ENCODE measurements around the gene HTR3D. TPM values are rescaled to one million over a fixed set of nuclear protein-coding genes. Genes with fewer than 3 reads are reported as not detected.

Gene HTR3D
- total and polyA plus RNA-seq, 2 of the 13 experiments (the other 11 are each of a cell fraction or from before 2014, with no cell fraction given) = not detected

DNA sequence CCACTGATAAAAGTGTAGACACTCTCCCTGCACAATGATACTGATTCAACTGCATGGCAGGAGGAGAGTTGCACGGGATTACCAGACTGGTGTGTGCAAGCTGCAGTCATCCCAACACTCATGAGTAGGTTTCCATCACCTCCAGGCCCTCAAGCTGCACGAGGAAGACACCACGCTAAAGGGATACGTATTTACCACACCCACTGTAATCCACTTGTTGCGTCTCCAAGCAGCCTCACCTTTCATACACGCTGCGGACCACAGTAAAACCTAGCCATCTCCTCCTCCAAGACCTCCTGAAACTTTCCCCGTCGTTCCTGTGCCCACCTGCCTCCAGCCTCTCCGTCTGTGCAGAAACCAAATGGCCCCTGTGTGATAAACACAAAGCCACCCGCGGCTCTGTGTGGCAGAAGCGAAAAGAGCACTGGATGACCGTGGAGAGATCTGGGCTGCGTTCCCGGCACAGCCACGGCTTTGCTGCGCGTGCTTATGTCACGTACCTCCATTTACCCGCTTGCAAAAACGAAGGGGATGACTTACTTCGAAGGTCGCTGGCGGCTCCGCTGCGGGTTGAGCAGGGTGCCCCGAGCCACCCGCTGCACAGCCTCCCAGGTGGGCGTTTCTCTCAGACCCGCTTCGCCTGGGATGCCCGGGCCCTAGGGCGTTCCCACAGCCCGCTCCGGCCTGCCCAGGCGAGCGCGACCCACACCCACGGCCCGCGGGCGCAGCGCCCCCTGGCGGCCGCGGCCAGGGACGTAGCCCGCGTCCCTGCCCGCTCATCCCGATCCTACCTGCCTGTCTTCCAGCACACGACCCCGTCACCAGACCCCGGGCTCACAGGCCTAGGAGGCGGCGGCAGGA, 14.5 kb upstream of the HTR3D start (continued):
- TF ChIP-seq, protein P1, sequence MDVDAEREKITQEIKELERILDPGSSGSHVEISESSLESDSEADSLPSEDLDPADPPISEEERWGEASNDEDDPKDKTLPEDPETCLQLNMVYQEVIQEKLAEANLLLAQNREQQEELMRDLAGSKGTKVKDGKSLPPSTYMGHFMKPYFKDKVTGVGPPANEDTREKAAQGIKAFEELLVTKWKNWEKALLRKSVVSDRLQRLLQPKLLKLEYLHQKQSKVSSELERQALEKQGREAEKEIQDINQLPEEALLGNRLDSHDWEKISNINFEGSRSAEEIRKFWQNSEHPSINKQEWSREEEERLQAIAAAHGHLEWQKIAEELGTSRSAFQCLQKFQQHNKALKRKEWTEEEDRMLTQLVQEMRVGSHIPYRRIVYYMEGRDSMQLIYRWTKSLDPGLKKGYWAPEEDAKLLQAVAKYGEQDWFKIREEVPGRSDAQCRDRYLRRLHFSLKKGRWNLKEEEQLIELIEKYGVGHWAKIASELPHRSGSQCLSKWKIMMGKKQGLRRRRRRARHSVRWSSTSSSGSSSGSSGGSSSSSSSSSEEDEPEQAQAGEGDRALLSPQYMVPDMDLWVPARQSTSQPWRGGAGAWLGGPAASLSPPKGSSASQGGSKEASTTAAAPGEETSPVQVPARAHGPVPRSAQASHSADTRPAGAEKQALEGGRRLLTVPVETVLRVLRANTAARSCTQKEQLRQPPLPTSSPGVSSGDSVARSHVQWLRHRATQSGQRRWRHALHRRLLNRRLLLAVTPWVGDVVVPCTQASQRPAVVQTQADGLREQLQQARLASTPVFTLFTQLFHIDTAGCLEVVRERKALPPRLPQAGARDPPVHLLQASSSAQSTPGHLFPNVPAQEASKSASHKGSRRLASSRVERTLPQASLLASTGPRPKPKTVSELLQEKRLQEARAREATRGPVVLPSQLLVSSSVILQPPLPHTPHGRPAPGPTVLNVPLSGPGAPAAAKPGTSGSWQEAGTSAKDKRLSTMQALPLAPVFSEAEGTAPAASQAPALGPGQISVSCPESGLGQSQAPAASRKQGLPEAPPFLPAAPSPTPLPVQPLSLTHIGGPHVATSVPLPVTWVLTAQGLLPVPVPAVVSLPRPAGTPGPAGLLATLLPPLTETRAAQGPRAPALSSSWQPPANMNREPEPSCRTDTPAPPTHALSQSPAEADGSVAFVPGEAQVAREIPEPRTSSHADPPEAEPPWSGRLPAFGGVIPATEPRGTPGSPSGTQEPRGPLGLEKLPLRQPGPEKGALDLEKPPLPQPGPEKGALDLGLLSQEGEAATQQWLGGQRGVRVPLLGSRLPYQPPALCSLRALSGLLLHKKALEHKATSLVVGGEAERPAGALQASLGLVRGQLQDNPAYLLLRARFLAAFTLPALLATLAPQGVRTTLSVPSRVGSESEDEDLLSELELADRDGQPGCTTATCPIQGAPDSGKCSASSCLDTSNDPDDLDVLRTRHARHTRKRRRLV (CRISPR knock-in tag; IDR thresholded peaks at IDR 0.05) = no peak
- TF ChIP-seq CBFB (CRISPR knock-in tag; IDR thresholded peaks at IDR 0.05) (peak; percentile 42; the same call in 1 of the 2 replicates), CBX1 (IDR thresholded peaks at IDR 0.05; ENCODE audit: low read depth) (no peak), SOX6 (IDR thresholded peaks at IDR 0.05) (no peak), SOX6 (CRISPR knock-in tag; IDR thresholded peaks at IDR 0.05) (no peak), ZNF281 (CRISPR knock-in tag; IDR thresholded peaks at IDR 0.05; ENCODE audit: borderline replicate concordance) (no peak), ONECUT2 (CRISPR knock-in tag; IDR thresholded peaks at IDR 0.05) (no peak), ZNF121 (CRISPR knock-in tag; IDR thresholded peaks at IDR 0.05) (peak; percentile 100), GTF2F1 (IDR thresholded peaks at IDR 0.05; ENCODE audit: low read length) (no peak), MZF1 (CRISPR knock-in tag; IDR thresholded peaks at IDR 0.05; ENCODE audit: borderline replicate concordance) (no peak), ARID3A (IDR thresholded peaks at IDR 0.05; ENCODE audit: low read depth, low read length) (no peak), JARID2 (CRISPR knock-in tag; IDR thresholded peaks at IDR 0.05; ENCODE audit: insufficient replicate concordance) (no peak), HOXA3 (CRISPR knock-in tag; IDR thresholded peaks at IDR 0.05) (peak; percentile 54), MED13 (CRISPR knock-in tag; IDR thresholded peaks at IDR 0.05) (0 out of 2 replicates have a peak, but pooled peaks have one; percentile 31), NKX3-1 (CRISPR knock-in tag; IDR thresholded peaks at IDR 0.05) (0 out of 2 replicates have a peak, but pooled peaks have one; percentile 40)
- TF ChIP-seq, protein P2, sequence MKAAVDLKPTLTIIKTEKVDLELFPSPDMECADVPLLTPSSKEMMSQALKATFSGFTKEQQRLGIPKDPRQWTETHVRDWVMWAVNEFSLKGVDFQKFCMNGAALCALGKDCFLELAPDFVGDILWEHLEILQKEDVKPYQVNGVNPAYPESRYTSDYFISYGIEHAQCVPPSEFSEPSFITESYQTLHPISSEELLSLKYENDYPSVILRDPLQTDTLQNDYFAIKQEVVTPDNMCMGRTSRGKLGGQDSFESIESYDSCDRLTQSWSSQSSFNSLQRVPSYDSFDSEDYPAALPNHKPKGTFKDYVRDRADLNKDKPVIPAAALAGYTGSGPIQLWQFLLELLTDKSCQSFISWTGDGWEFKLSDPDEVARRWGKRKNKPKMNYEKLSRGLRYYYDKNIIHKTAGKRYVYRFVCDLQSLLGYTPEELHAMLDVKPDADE (CRISPR knock-in tag; IDR thresholded peaks at IDR 0.05) = no peak

All from HepG2 (cell line).